ENCODE measurements around the gene VIPR2. TPM values are rescaled to one million over a fixed set of nuclear protein-coding genes. Genes with fewer than 3 reads are reported as not detected.
"Not testable (repeated sequence)": the region's sequence is repeated elsewhere in the genome, so short reads cannot be mapped to it uniquely, and the experiment has no call there.

The VIPR2 gene, protein sequence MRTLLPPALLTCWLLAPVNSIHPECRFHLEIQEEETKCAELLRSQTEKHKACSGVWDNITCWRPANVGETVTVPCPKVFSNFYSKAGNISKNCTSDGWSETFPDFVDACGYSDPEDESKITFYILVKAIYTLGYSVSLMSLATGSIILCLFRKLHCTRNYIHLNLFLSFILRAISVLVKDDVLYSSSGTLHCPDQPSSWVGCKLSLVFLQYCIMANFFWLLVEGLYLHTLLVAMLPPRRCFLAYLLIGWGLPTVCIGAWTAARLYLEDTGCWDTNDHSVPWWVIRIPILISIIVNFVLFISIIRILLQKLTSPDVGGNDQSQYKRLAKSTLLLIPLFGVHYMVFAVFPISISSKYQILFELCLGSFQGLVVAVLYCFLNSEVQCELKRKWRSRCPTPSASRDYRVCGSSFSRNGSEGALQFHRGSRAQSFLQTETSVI
- total RNA-seq: not detected in 2 replicates

GRCh38 chr7:159144758-159145489 lies at the start of gene VIPR2:
VIPR2 (minus strand) TSS chr7:159144867; CDS start chr7:159144771, 96 bp downstream.
- DNase-seq: no peak

DNA sequence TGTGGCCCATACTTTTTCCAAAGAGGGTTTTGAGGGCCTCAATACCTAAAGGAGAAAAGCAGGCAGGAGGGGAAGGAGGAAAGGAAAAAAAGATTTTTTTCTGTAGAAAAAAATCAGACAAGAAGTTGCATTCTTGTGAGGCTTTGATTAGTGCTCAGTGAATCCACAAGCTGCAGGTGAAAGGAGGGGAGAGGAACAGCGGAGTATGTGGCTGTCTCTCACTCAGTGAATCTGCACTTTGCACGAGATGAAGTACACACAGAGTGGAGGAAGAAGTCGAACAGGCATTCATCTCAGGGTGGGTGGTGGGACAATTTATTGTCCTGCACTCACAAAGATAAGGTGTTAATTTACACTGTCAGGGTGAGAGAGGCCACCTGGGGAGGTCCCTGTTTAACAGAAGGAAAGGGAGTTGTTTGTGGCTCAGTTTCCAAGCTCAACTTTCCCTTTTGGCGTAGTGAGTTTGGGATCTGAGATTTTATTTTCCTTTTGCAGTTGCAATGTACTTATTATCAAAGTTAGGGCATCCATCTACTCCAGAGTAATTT lies 49.0 kb upstream of the VIPR2 start:
- DNase-seq: no peak

- DNase-seq: no peak
Observed at GRCh38 chr7:159192725-159193453, 48.2 kb upstream of the VIPR2 start.

DNA sequence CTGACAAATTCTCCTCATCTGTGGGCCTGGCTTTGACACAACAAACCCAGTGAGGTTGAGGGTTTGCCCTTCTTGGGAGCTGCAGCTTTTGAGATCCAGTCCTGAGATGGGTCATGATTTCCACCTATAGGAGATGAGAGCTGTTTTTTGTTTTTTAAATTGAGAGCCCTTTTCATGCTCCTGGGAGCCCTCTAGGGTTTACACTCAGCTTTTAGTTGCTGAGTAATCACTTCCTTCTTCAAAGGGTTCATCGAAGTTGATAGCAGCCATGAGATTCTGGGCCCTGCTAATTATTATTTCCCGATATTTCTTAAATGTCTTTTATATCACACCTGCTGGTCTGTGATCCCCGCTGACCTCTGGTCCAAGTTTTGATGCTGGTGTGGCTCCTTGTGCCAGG lies 47.3 kb upstream of the VIPR2 start:
- no peak for DNase-seq

DNA sequence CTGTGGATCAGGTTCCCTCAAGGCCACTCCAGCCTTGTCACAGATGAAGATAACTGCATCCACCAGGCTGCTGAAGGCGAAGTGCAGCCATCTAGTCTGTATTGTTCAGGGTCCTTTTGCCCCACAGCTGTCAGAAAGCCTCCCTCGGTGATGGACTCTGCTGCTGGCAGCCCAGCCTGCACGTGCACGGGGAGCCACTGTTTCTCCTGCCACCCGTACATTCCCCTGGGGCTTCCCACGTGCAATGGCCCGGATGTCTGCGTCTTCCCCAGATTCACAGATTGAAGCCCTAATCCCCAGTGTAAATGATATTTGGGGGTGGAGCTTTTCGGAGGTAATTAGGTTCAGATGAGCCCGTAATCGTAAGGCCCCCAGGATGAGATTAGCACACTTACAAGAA lies 46.6 kb upstream of the VIPR2 start:
- no peak for DNase-seq

DNA sequence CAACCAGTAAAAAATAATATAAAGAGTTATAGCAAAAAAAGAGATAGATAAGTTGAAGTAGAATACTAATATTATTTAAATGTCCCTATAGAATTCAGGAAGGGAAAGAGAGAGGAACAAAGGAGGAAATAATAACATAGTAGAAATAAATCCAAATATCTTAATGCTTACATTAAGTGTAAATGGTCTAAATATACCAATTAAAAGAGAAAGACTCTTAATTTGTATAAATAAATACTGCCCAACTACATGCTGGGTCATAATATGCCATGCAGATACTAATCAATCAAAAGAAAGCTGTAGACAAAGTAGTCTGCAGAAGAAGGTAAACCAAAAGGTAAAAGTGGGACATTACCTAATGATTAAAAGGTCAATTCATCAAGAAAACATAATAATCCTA lies 43.3 kb upstream of the VIPR2 start:
- no peak for DNase-seq

- DNase-seq: no peak
Observed at GRCh38 chr7:159179241-159179640, 34.6 kb upstream of the VIPR2 start.

DNA sequence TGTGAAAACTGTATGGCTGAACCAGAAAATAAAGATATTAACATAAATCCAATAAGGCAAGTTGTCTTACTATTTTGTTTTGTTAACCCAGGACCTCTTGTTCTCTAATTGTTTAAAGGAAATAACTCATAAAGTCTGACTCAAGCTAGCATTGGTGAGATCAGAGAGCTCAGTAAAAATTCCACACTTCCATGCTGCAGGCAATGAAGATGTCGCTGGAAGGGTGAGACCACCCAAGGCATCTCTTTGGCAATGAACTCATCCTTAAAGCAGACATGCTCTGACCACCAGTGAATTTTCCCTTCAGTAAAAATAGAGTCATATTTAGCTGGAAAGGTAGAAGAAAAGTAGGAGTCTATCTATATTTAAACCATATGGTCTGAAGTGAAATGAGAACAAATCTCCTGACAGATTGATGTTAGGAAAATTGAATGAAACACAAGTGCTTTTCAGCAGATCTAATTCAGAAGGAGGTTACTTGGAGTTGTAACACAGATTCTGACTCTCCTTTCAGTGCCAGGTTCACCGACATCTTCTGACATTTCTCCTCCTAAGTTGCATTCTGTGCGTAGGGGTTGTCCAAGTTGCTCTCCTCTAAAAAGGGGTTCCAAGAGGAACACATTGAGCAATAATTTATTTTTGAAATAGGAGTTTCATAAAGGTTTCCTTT lies 32.8 kb upstream of the VIPR2 start:
- DNase-seq: no peak

- DNase-seq: no peak
Observed at GRCh38 chr7:159175792-159176191, 31.1 kb upstream of the VIPR2 start.

DNA sequence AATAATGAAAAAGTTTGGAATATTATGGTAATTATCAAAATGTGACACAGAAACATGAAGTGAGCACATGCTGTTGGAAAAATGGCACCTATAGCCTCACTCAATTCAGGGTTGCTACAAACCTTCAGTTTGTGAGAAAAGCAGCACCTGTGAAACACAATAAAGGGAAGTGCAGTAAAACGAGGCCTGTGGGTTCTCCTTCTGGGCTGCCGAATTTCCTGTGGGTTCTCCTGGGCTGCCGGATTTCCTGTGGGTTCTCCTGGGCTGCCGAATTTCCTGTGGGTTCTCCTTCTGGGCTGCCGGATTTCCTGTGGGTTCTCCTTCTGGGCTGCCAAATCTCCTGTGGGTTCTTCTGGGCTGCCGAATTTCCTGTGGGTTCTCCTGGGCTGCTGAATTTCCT lies 30.4 kb upstream of the VIPR2 start:
- DNase-seq: not testable (repeated sequence)

DNA sequence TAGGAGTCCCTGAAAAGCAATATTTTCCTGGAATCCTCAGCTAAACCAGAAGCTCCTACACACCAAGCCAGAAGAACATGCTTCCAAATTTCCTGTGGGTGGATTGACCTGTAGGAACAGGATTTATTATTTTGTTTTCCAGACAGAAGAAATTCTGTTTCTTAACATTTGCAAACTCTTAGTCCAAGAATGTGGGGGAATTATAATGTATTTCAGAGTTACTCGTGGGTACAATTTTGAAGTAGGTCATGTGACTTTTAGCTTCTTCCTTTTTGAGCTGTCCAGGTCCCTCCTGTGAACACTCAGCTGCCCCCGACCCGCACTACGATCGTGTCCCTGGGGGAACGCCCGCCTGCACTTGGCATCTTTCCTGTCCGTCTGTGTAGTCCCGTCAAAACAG lies 27.7 kb upstream of the VIPR2 start:
- no peak for DNase-seq

GRCh38 chr7:159169391-159169790 lies 24.7 kb upstream of the VIPR2 start:
- no peak for DNase-seq

GRCh38 chr7:159167139-159167538 lies 22.5 kb upstream of the VIPR2 start:
- no peak for DNase-seq

GRCh38 chr7:159166530-159166929 lies 21.9 kb upstream of the VIPR2 start:
- DNase-seq: no peak

DNA sequence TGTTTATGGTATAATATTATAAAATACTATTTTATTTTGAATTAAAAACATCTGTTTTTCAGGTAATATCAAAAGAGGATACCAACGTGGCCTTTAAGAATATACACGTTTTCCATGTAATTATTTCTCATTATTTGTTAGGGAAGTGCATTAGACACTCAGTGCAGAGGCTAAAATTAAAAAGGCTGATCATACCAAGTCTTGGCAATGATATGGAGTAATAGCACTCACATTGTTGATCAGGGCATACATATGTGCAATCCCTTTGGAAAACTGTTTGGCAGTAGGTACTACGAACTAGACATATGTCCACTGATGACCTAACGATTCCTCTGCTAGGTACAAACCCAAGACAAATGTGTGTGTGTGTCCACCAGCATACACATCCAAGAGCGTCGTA lies 20.7 kb upstream of the VIPR2 start:
- DNase-seq: no peak

DNA sequence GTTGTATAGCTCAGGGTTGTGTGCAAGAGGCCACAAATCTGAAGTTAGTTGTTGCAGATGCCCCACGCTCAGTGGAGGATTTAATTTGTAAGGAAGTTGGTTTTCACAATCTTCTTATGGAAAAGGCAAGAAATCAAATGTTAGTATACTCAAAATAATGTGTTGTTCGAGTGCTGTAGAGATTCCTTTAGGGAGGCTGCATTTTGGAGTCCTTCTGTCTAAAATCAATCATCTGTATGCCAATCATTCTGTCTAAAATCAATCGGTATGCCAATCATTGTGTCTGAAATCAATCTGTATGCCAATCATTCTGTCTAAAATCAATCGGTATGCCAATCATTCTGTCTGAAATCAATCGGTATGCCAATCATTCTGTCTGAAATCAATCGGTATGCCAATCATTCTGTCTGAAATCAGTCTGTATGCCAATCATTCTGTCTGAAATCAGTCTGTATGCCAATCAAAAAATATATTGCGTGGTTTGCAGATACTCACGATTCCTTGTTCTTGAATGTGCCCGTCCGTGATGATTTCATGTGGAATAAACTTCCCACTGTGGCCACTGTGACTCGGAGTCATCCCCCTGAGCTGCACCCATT lies 19.1 kb upstream of the VIPR2 start:
- not testable (repeated sequence) for DNase-seq

DNA sequence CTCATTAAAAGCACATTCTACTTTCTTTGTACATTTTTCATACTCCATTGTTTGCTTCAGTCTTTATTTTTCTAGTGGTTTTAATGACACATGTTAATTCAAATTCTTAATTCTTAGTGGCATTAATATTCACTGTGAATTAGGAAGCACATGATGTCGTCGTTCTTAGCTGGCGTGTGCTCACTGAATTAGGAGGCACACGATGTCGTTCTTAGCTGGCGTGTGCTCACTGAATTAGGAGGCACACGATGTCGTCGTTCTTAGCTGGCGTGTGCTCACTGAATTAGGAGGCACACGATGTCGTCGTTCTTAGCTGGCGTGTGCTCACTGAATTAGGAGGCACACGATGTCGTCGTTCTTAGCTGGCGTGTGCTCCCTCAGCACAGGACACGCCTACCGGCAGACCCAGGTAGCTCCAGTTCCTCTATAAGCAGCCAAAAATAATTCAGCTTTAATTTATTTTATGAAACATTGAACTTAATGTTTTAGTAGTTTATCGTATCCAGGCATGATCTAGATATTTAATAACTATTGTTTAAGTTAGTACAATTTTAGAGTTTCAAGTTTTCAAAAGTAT lies 17.5 kb upstream of the VIPR2 start:
- not testable (repeated sequence) for DNase-seq

GRCh38 chr7:159160450-159160849 lies 15.8 kb upstream of the VIPR2 start:
- no peak for DNase-seq

DNA sequence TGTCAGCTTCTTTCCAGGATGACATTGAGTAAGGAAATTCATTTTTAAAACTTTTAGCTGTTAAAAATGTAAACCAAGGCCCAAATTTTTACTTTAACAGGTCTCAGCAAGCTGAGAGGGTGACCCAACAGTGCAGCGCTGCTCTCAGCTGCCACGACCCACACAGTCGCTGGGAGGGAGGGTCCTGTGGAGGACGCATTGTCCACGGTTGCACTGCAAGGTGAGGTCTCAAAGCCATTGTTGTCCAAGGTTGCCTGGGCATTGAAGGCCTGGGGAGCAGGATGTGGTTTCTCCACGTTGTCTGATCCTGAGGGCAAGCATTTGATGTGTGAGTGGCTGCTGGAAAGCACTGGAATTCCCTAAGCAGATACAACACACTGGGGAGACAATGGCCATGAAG lies 15.1 kb upstream of the VIPR2 start:
- DNase-seq: no peak

GRCh38 chr7:159158888-159159405 lies 14.3 kb upstream of the VIPR2 start:
- DNase-seq: no peak

- no peak for DNase-seq
Observed at GRCh38 chr7:159158125-159158887, 13.6 kb upstream of the VIPR2 start.

All from dermis blood vessel endothelial cell (primary cell).